ENCODE results near the gene QSOX2.

GRCh38 chr9:136187197-136187596 is 58.4 kb downstream of the QSOX2 start:
- TF ChIP-seq CTCF (IDR thresholded peaks at IDR 0.05; ENCODE audit: low read length) = no peak
- no peak for TF ChIP-seq EZH2 (optimal IDR thresholded peaks at IDR 0.05; ENCODE audit: low read depth, low read length)
